GM19328 (cell line): Measurements from ENCODE around the gene ACVR1C.
"Not testable (repeated sequence)": the region's sequence is repeated elsewhere in the genome, so short reads cannot be mapped to it uniquely, and the experiment has no call there.

Experiments
- ATAC-seq: cut with Tn5 transposase; IDR thresholded peaks from one replicate; pipeline ENCODE4 v1.9.1; 2021; ENCODE audit warnings: mild to moderate bottlenecking, moderate library complexity; ENCODE audit not compliant: unreplicated experiment

ACVR1C gene

GRCh38 chr2:157587576-157587975, 41.1 kb downstream of the ACVR1C start:
- no peak for ATAC-seq

DNA sequence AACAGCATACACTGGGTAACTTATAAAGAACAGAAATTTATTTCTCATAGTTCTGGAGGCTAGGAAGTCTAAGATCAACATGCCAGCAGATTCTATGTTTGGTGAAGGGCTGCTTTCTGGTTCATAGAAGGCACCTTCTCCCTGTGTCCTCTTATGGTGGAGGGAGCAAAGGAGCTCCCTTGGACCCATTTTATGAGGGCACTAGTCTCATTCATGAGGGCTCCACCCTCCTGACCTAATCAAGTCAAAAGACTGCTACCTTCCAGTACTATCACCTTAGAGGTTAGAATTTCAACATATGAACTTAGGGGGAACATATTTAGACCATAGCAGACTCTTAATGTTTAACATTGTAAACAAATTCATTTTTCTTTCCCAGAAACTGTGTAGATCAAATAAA, 54.5 kb downstream of the ACVR1C start:
- no peak for ATAC-seq

DNA sequence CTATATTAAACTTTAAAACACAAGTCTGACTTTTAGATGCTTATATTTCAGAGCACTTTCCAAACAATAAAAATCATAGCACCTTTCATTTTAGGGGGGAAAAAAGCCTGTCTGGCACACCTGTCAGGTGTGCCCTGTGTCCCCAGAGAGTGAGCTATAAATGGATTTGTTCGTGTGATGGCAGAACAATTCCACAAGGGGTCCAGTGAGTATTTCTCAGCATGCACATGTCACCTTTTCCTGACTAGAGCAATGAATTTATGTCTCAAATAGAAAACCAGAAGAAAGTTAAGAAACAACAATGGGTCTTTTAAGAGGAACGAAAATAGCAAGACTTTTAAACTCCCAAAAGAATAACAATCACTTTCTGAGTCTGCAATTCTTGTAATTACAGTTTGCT, 55.9 kb downstream of the ACVR1C start:
- no peak for ATAC-seq

GRCh38 chr2:157566623-157567022, 62.0 kb downstream of the ACVR1C start:
- ATAC-seq = not testable (repeated sequence)

DNA sequence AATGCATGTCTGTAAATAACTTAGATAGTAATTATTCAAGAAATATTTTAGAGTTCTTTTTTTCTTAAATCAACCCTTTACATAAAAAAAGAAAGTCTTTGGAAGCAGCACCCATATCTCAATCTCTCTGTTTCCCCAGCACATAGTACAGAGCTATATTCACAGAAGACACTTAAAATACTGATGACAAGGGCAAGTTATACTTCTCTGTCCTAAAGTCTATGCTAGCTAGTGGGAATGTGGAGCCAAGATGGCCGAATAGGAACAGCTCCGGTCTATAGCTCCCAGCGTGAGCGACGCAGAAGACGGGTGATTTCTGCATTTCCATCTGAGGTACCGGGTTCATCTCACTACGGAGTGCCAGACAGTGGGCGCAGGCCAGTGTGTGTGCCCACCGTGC, 62.6 kb downstream of the ACVR1C start:
- not testable (repeated sequence) for ATAC-seq

- ATAC-seq = no peak
Observed at GRCh38 chr2:157565550-157565949, 63.1 kb downstream of the ACVR1C start.

GRCh38 chr2:157559890-157560289, 68.8 kb downstream of the ACVR1C start:
- no peak for ATAC-seq

- no peak for ATAC-seq
Observed at GRCh38 chr2:157559461-157559860, 69.2 kb downstream of the ACVR1C start.

DNA sequence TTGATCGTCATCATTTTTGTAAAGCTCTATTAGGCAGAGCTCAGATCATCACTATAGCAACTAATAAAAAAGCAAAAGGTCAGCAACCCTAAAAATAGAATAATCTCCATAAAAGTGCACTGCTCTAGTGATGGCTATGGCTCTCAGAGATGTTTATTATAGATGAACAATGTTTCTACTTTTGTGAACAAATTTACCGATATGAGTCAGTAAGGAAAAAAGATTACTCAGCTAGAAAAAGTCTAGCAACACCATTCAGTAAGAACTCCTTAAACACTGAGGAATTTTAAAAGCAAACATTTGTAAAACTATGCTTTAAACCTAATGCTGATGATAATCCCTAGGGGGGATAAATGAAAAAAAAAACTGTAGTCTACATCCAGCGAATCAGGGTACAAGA, 69.6 kb downstream of the ACVR1C start:
- ATAC-seq = no peak

DNA sequence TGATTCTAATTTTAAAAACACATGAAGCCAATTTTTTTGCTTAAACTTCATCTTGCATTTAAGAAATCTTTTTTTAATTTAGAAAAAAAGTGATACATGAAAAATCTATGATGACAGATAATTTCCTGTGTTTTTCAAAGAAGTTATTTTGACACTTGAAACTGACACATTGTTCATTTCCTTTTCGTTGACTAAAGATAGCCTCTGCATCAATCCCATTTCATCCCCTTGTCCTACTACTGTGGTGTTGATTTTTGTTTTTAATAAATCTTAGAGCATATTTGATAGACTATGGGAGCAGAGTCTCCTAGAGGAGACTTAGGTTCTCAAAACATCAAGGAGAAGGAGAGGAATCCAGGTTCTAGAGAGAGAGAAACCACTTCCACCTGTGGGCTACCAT, 70.9 kb downstream of the ACVR1C start:
- ATAC-seq = no peak

DNA sequence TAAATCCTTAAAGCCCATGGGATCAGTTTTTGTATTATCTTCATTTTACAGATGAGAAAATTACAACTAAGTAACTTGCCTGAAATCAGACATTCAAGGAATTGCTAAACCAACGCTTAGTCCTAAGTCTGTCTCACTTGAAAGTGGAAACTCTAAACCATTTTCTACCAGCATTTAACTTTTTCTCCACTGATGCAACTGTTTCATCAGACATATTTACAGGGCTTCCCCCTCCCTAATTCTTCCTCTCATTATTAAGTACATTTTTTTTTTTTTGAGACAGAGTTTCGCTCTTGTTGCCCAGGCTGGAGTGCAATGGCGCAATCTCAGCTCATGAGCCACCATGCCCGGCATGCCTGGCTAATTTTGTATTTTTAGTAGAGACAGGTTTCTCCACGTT, 88.6 kb downstream of the ACVR1C start:
- ATAC-seq = no peak

DNA sequence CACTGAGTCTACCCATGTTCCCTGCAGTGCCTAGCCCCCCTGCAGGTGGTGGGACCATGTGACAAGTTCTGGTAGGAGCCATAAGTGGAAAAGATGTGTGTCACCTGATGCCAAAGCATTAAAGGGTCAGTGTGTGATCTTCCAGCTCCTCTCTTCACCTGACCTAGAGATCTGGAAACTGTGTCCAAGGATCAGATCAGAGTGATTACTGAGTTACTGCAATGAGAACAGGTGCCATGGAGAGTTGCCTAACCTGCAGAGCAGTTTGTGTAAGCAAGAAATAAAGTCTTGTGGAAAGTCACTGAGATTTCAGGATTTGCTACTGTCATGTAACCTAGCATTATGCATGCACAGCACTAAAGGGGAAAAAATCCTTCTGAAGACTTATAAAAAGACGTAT, 90.6 kb downstream of the ACVR1C start:
- ATAC-seq = no peak

- ATAC-seq = no peak
Observed at GRCh38 chr2:157536815-157537214, 91.8 kb downstream of the ACVR1C start.

DNA sequence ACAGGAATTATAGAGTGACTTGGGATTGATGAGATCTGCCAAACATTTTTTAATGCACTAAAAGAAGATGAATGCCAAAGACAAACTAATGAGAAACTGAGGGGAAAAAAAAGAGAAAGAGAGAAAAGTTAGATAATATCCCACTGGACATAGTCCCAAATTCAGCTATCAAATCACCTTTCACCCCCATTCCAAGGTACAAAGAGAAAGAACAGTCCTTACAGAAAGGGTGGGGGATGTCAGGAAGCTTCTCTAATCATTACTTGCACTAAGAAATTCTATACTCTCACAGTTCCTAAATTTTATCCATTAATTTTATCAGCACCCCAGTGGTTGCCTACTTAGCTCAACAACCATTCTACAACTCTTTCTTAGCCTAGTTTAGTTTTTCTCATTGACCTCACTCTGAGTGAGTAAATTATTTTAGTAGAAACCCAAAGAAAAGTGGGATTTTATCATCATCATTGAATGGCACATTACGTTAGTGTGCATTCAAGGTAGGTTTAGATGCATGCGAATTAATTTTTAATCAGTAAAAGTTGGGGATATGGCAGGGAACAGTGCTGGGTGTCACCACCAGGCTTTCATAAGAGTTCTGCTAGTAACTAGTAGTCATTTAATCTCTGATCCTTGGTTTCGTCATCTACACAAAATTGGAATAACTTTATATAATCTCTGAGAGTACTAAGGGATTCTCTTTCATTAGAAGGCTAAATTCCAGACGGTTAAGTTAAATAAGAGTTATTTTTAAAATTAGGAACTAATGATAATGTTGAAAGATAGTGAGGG, 99.5 kb downstream of the ACVR1C start:
- no peak for ATAC-seq

GRCh38 chr2:157526070-157526469, 102.6 kb downstream of the ACVR1C start:
- ATAC-seq = no peak

GRCh38 chr2:157523270-157524247, 105.1 kb downstream of the ACVR1C start:
- no peak for ATAC-seq

- not testable (repeated sequence) for ATAC-seq
Observed at GRCh38 chr2:157514966-157515365, 113.7 kb downstream of the ACVR1C start.

GRCh38 chr2:157509744-157510143, 118.9 kb downstream of the ACVR1C start:
- no peak for ATAC-seq

- no peak for ATAC-seq
Observed at GRCh38 chr2:157508676-157509075, 120.0 kb downstream of the ACVR1C start.

DNA sequence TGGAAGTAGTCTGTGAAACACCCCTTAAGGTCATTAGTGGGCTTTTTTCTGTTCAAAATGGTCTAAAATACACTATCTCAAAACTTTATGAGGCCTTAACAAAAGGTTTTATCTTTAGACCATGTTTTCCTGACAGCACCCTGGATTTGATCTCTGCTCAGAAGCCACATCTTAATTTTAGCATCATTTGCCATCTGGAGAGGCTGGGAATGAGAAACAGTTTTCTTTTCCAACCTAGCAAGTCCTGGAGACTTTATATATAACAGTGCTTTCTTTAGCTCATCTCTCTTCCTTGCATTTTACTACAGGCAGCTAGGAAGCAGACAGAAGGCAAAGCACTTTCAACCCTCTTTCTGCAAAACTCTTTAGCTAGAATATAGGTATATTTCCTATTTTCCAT, 122.1 kb downstream of the ACVR1C start:
- ATAC-seq = no peak

DNA sequence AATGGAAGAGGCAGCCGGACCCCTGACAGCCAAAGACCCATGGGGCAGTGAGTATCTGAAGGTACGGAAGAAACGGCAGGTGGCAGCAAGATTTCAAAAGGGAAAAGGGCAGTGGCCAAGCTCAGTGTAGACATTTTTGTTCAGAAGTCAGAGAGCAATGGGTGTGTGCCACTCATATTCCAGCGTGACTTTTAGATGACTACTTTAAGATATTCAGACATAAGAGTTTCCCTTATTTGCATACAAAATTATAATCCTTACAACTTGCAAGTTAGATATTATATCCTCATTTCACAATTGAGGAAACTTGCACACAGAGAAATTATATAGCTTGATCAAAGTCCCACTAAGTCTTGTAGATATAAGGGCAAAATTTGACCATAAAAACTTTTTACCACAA, 124.0 kb downstream of the ACVR1C start:
- no peak for ATAC-seq

DNA sequence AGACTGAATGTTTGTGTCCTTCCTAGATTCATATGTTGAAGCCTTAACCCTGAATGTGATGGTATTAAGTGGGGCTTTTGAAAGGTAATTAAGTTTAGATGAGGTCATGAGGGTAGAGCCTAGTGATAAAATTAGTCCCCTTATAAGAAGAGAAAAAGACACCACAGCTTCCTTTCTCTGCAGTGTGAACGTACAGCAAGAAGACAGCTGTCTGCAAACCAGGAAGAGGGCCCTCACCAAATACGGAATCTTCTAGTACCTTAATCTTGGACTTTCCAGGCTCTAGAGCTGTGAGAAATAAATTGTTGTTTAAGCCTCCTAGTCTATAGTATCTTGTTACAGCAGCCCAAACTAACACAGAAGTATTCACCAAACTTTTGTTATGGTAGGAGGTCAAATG, 127.6 kb downstream of the ACVR1C start:
- no peak for ATAC-seq
